Keratinocyte (primary cell): ENCODE data around the gene NCK2. TPM values are rescaled to one million over a fixed set of nuclear protein-coding genes. Genes with fewer than 3 reads are reported as not detected.

ENCODE experiments used
- DNase-seq: peaks from one replicate; pipeline ENCODE4 v3.0.0-alpha.2; 2011; ENCODE audit warnings: low read depth, missing footprints, low spot score
- FAIRE-seq: peaks from 2 replicates; lab custom pipeline; 2011; peaks lifted over from hg19 to GRCh38; lab: Jason Lieb, UNC
- H2AFZ ChIP-seq: 2 replicates; pipeline ENCODE4 v1.6.0; 2012; ENCODE audit warnings: low read length, control low read depth, inconsistent platforms; ENCODE audit not compliant: control insufficient read depth
- H3K27ac ChIP-seq: 2 replicates; pipeline ENCODE4 v1.5.1; 2011; ENCODE audit warnings: low read length; ENCODE audit not compliant: control insufficient read depth, insufficient read depth
- H3K27me3 ChIP-seq: 3 replicates; pipeline ENCODE4 v1.6.0; 2011; ENCODE audit warnings: low read length; ENCODE audit not compliant: control insufficient read depth, insufficient read depth; ENCODE audit errors: extremely low read depth
- H3K36me3 ChIP-seq, 2 experiments: 2 replicates in 1 of 2; 3 replicates in 1 of 2; pipeline ENCODE4 v1.5.1; 2011; ENCODE audit warnings: low read length in 2 of 2, mild to moderate bottlenecking in 1 of 2; ENCODE audit not compliant: control insufficient read depth in 2 of 2, insufficient read depth in 2 of 2; ENCODE audit errors: extremely low read depth in 1 of 2
- H3K4me1 ChIP-seq: 3 replicates; pipeline ENCODE4 v1.5.1; 2011; ENCODE audit warnings: low read length; ENCODE audit not compliant: control insufficient read depth, insufficient read depth; ENCODE audit errors: extremely low read depth
- H3K4me2 ChIP-seq: 3 replicates; pipeline ENCODE4 v1.6.0; 2011; ENCODE audit warnings: low read depth, low read length; ENCODE audit not compliant: control insufficient read depth, insufficient read depth; ENCODE audit errors: extremely low read depth
- H3K4me3 ChIP-seq, 3 experiments: fragments of 200-600 bp in 1 of 3; sonication (generic) in 1 of 3; 2 replicates in 2 of 3; 3 replicates in 1 of 3; pipeline ENCODE4 v1.5.1; 2011 to 2016; ENCODE audit warnings: low read length in 3 of 3, mild to moderate bottlenecking in 3 of 3, control low read depth in 2 of 3, inconsistent platforms in 1 of 3, low read depth in 1 of 3, mixed read lengths in 1 of 3, mixed run types in 1 of 3, moderate library complexity in 1 of 3; ENCODE audit not compliant: control insufficient read depth in 2 of 3, insufficient read depth in 2 of 3; ENCODE audit errors: extremely low read depth in 1 of 3
- H3K79me2 ChIP-seq: 2 replicates; pipeline ENCODE4 v1.6.0; 2012; ENCODE audit warnings: low read length; ENCODE audit not compliant: control insufficient read depth, insufficient read depth
- H3K9ac ChIP-seq: 3 replicates; pipeline ENCODE4 v1.6.0; 2011; ENCODE audit warnings: low read length; ENCODE audit not compliant: control insufficient read depth, insufficient read depth; ENCODE audit errors: extremely low read depth
- H3K9me1 ChIP-seq: 3 replicates; pipeline ENCODE4 v1.6.0; 2011; ENCODE audit warnings: low read length; ENCODE audit not compliant: control insufficient read depth, insufficient read depth; ENCODE audit errors: extremely low read depth
- H3K9me3 ChIP-seq: 2 replicates; pipeline ENCODE4 v1.5.1; 2012; ENCODE audit warnings: low read depth, low read length; ENCODE audit not compliant: control insufficient read depth
- H4K20me1 ChIP-seq: 3 replicates; pipeline ENCODE4 v1.6.0; 2011; ENCODE audit warnings: low read length; ENCODE audit not compliant: control insufficient read depth, insufficient read depth; ENCODE audit errors: extremely low read depth
- CTCF ChIP-seq, 3 experiments: IDR thresholded peaks in 1 of 3; conservative IDR thresholded peaks in 1 of 3; optimal IDR thresholded peaks in 1 of 3; 2 replicates in 2 of 3; 3 replicates in 1 of 3; pipeline versions ENCODE3 to v1.5.1; 2011; ENCODE audit warnings: low read length in 3 of 3, mild to moderate bottlenecking in 3 of 3, moderate library complexity in 2 of 3, control low read depth in 1 of 3, inconsistent platforms in 1 of 3; ENCODE audit not compliant: insufficient read depth in 2 of 3; ENCODE audit errors: extremely low read depth in 1 of 3
- EZH2 ChIP-seq: IDR thresholded peaks from one replicate; pipeline ENCODE4 v1.6.1; 2012; ENCODE audit warnings: inconsistent platforms, mild to moderate bottlenecking, low read length, moderate library complexity
- dilution Hi-C: fragments of 300-500 bp; cut with MboI; formaldehyde crosslinking; loops from one replicate; pipeline ENCODE4 v1.7.0; 2020; ENCODE audit warnings: low sequenced_read_pairs; ENCODE audit not compliant: extremely low pct_ligation_motif_present
- polyA plus RNA-seq, 5 experiments: library from polyadenylated mRNA; depleted of rRNA in 3 of 5; stranded (reverse) in 3 of 5; stranded (forward) in 1 of 5; unstranded in 1 of 5; fragments of >200 nt; gene quantifications; 1 replicate in 1 of 5; 2 replicates in 3 of 5; 3 replicates in 1 of 5; pipeline versions ENCODE4 v1.2.1 to v1.2.3, GENCODE V29; 2011 to 2012; ENCODE audit warnings: missing spikeins in 2 of 5, low read depth in 1 of 5, low replicate concordance in 1 of 5

NCK2 gene
- polyA plus RNA-seq, 1 donor (not counting 4 experiments of a cell fraction or from before 2014, with no cell fraction given) = 31.4 TPM

DNA sequence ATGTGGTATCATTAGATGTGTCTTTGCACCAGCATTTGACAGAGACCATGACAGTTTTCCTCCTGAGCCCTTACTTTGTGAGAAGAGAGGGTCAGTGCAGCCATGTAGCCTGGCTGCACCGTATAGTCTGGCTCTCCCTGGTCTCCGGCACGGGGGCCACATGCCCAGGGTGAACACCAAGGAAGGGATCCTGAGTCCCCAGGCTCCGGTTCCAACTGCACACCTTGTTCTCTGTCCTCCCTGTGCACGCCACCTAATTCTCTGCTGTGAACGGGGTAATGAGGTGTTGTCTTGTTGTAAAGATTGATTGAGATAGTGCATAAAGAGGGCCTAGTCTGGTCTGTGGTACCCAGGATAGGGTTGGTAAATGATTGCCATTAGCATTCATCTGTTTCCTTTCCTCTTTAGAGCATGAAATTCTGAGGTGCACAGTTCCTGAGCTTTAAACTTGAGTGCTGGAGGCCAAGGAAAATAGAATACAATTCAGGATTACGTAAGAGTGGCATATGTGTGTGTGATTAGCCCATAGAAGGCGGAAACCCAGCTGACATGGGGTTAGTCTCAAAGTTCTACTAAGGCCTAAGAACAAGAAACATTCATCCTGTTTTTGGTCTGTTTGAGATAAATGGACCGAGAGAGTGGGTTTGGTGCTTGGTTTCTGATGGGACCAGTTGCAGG is 55.5 kb downstream of the NCK2 start:
- TF ChIP-seq EZH2 = no peak
- TF ChIP-seq CTCF (optimal IDR thresholded peaks at IDR 0.05 in 1 of 3, IDR thresholded peaks at IDR 0.05 in 1 of 3, conservative IDR thresholded peaks at IDR 0.05 in 1 of 3; ENCODE audit: extremely low read depth in 1 of 3, insufficient read depth in 2 of 3, low read length in 3 of 3) = no peak
- no peak overlapping the region for H3K27ac ChIP-seq
- H3K4me3 ChIP-seq = no peak overlapping the region
- no peak overlapping the region for H3K4me2 ChIP-seq
- no peak for DNase-seq
- no peaks in the 10 kb centered on the region for H3K9me3 ChIP-seq
- peaks cover 84% of the 10 kb centered on the region for H3K79me2 ChIP-seq
- H3K9me1 ChIP-seq = no peaks in the 10 kb centered on the region
- dilution Hi-C loops = no loop called here
- FAIRE-seq = no peak
- peaks cover 41% of the 10 kb centered on the region for H3K4me1 ChIP-seq
- H3K9ac ChIP-seq = no peak overlapping the region
- peaks cover 4% of the 10 kb centered on the region in 2 experiments for H3K36me3 ChIP-seq
- no peak overlapping the region for H2AFZ ChIP-seq
- H4K20me1 ChIP-seq = no peaks in the 10 kb centered on the region
- H3K27me3 ChIP-seq = no peaks in the 10 kb centered on the region

GRCh38 chr2:105800953-105801635 is 56.4 kb downstream of the NCK2 start:
- Histone ChIP-seq H3K4me2 (no peak overlapping the region), H3K9ac (no peak overlapping the region), H4K20me1 (no peaks in the 10 kb centered on the region), H3K9me1 (no peaks in the 10 kb centered on the region), H2AFZ (no peak overlapping the region), H3K4me3 (no peak overlapping the region), H3K27me3 (no peaks in the 10 kb centered on the region), H3K4me1 (peaks cover 32% of the 10 kb centered on the region), H3K79me2 (peaks cover 83% of the 10 kb centered on the region), H3K9me3 (no peaks in the 10 kb centered on the region), H3K36me3 (peaks cover 4% of the 10 kb centered on the region in 2 experiments), H3K27ac (no peak overlapping the region)
- TF ChIP-seq CTCF (optimal IDR thresholded peaks at IDR 0.05 in 1 of 3, IDR thresholded peaks at IDR 0.05 in 1 of 3, conservative IDR thresholded peaks at IDR 0.05 in 1 of 3; ENCODE audit: extremely low read depth in 1 of 3, insufficient read depth in 2 of 3, low read length in 3 of 3) (no peak), EZH2 (no peak)
- DNase-seq = no peak
- no peak for FAIRE-seq
- dilution Hi-C loops = no loop called here
